Activated CD8-positive, alpha-beta memory T cell treated with anti-CD3 and anti-CD28 coated beads for 24 hours (primary cell): ENCODE results near the gene PEF1.

ENCODE experiments used
- DNase-seq: peaks from one replicate; pipeline ENCODE4 v3.0.0-alpha.2; 2020

PEF1 gene

DNA sequence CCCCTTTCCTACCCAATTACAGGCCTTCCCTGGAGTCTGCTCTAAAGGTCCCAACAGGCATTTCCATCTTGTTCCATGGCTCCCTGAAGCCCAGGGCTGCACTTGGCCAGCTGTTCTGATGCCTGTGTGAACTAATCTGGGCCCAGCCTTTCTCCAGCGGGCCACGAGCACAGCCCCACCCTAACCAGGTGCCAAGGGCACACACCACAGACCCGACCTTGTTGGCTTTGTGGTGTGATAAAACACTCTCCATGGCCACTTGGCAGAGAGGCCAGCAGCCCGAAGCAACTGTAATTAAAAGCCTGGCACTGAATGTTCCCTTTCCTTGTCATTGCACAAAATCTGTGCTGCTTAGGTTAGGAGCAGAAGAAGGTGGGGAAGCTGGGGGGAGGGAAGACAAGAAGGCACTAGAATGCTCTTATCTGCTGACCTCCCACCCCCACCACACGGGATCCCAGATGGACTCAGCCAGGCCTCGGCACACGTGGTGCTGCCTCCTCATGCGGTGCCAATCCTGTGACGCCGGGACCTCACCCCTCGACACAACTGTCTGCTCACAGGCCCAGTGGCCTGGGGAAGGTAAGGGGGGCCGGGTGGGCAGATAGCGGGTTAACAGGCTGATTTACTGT is 17.3 kb downstream of the PEF1 start:
- DNase-seq = no peak

DNA sequence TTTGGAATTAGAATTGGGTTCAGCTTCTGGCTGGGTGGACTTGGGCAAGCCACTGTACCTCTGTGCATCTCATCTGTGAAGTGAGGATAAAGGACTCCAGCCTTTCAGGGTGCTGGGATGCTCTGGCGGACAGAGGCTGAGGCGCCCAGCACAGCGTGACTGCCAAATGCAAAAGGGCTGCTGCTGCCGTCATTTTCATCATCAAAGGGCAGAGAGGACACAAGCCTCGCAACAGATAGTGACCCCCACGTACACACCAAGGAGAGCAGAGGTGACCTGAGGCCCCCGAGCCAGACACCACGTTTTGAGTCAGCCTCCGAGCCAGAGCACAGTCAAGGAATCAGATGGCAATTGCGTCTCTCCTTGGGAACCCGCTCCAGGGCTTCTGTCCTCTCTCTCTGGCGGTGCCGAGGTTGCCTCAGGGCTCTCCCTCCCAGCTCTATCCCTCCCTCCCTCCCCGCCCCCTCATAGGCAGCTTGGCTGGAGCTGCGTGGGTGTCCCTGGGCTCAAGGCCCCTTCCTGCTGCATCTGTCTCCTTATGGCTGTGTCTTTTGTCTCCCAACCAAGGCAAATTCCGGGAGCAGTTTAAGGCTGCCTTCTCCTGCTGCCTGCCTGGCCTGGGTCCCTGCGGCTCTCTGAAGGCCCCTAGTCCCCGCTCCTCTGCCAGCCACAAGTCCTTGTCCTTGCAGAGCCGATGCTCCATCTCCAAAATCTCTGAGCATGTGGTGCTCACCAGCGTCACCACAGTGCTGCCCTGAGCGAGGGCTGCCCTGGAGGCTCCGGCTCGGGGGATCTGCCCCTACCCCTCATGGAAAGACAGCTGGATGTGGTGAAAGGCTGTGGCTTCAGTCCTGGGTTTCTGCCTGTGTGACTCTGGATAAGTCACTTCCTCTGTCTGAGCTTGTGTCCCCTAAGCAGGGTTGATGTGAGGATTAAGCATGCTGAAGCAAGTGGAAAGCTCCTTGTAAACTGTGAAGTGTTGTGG is 18.2 kb downstream of the PEF1 start:
- no peak for DNase-seq

DNA sequence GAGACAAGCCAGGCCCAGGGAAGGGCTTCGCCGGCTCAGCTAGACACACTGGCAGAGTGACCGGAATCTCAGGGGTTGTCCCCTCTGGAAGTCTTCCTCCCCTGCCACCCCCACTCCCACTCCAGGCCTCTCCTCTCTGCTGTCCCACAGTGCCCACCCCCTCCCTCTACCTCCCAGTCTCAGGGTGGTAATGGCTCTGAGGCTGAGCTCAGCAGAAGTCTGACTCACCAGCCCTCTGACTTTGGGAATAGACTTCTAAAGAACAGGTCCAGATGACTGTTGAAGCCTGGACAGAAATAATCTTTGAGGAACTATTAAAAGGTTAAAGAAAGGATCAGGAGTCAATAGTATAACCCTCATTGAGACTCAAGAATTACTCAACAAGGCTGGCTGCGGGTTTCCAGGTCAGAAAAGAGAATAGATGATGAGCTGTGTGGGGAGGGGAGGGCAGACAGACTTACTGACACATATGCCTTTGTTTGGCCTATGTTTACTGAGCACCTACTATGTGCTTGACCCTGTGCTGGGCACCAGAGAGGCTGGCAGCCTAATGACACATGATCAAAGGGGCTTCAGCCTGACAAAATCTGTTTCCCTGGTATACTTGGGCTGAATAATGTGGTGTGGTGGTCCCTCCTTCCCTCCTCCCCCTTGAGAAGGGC is 19.0 kb downstream of the PEF1 start:
- no peak for DNase-seq

DNA sequence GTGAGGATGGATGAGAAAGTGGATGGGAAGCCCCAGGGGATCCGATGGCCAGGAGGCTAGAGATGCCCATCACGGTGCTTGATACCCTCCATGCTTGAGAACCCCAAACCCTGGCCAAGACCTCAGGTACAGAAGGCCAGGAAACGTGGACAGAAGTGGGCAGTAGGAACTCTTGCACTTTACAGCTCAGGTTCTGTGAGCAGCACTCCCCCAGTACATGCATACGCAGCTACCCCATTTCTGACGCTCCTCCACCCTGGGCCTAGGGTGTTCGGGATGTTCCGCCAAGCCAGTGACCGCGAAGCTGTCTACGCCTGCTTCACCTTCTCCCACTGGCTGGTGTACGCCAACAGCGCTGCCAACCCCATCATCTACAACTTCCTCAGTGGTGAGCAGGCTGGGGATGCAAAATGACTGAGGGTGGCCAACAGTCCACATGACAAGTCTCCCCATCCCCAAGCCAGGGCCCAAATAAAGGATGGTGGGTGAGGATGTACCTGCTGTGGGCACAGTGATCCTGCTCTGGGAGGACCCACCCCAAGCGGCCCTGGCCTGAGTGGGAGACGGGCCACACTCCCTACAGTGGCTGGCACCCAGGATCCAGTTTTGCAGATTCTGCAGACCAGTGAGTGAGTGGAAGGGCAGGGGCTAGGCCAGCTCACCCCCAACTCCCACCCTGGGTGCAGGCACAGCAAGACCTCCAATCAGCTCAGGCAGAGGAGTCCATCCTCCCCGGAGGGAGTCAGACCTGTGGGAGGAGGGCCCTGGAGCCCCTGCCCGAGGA is 19.8 kb downstream of the PEF1 start:
- no peak for DNase-seq

DNA sequence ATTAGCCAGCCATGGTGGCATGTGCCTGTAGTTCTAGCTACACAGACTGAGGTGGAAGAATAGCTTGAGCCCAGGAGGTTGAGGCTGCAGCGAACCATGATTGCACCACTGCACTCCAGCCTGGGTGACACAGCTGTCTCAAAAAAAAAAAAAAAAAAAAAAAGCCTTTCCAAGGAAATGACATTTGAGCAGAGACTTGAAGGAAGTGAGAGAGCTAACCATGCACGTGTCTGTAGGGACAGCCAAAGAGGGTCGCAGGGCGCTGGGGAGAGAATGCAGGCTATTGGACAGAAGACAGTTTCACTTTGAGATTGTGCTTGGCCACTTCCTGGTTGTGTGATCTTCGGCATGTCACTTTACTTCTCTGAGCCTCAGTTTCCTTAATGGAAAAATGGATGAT is 20.4 kb downstream of the PEF1 start:
- DNase-seq = no peak

DNA sequence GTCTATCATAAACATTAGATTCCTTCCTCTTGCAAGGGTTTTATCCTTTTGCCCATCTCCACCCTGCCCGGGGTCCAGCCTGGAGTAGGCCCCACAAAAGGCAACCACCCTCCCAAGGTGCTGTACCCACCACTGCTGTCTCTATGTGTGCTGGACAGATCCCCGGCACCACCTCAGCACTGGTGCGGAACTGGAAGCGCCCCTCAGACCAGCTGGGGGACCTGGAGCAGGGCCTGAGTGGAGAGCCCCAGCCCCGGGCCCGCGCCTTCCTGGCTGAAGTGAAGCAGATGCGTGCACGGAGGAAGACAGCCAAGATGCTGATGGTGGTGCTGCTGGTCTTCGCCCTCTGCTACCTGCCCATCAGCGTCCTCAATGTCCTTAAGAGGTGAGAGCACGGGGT is 21.3 kb downstream of the PEF1 start:
- no peak for DNase-seq

DNA sequence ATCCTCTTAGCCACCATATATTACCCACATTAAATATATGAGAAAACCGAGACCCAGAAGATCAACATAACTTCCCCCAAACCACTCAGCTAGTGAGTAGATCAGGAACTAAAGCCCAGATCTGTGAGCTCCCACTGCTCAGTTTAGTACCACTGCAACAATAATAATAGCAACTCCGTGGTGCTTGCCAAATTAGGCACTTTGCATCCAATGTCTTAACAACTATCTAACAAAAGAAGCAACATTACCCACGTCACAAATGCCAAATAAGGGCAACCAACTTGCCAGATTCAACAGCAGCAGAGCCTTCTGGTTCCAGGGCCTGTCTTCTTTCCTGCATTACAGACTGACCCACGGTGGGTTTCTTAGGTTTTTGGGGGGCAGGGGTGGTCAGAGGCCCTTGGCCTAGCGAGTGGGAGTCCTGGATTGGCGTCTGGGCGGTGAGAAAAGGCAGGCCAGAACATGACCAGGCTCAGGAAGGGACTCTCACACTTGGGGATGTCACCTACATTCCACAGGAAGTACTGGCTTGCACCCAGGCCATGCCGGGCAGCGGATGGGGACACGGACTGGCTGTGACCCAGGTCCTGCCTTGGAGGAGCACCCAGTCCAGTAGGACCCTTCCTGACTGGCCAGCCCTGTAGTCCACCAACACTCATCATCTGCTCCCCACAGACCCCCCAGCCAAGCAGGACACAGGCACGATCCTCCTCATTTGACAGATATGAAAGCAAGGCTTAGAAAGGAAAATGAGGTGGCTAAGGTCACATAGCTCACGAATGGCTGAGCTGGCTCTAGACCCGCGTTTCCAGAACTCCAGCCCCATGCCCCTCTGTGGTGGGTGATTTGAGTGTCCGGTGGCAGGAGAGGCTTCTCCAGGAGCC is 22.6 kb downstream of the PEF1 start:
- no peak for DNase-seq

DNA sequence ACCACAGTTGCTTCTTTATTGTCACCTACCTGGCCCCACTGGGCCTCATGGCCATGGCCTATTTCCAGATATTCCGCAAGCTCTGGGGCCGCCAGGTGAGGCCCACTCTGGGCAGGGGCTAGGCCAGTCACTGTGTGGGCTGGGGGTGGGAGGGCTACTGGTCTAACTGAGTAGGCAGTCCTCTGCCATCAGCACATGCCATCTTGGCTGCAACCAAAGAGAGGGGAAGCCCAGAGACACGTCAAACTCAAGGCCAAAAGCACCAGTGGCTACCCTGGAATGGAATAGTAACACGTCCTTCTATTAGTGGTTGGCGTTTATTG is 23.2 kb downstream of the PEF1 start:
- DNase-seq = no peak

DNA sequence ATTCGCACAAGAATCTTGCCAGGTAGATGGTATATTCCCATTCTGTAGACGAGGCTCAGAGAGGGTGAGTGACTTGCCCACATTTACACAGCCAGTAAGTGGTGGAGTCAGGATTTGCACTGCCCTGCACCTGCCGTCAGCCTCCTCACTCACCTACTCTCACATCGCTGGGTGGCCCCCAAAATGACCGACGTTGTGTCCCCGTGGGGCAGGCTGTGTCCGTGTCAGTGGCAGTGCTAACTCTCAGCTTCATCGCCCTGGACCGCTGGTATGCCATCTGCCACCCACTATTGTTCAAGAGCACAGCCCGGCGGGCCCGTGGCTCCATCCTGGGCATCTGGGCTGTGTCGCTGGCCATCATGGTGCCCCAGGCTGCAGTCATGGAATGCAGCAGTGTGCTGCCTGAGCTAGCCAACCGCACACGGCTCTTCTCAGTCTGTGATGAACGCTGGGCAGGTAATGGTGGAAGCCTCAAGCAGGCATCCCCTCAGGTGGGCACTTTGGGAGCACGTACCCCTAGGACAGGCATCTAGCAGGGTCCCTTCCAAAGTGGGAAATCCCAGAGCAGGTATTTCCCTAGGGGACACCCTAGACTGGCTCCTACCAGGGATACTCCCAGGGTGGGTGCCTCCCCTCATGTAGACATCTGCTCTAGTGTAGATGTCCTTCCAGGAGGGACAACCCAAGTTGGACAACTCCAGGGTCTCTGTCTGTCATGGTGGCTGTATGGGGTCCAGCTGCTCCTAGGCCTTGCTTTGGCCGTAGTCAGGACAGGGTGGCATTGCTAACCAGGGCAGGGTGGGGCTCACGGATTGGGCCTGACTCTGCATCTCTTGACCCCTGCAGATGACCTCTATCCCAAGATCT is 23.8 kb downstream of the PEF1 start:
- peak; percentile 47 for DNase-seq

DNA sequence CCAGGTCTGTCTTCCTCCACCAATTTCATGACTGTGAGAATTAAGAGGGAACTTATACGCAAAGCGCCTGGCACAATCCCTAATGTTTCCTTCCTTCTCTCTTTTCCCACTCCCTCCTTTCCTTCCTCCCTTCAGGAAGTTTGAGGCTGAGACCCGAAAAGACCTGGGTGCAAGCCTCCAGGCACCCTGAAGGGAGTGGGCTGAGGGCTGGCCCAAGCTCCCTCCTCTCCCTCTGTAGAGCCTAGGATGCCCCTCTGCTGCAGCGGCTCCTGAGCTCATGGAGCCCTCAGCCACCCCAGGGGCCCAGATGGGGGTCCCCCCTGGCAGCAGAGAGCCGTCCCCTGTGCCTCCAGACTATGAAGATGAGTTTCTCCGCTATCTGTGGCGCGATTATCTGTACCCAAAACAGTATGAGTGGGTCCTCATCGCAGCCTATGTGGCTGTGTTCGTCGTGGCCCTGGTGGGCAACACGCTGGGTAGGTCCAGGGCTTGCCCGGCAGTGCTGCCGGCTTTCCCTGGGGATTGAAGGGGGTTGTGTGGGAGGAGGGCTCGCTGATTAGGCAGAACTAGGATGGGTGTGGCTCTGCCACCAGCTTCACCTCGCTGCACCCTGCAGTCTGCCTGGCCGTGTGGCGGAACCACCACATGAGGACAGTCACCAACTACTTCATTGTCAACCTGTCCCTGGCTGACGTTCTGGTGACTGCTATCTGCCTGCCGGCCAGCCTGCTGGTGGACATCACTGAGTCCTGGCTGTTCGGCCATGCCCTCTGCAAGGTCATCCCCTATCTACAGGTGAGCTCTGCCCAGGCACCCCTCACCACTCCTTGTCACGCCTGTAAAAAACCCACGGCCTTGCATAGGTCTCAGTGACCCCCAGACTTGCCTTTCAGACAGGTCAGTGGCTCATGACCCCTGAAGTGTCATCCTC is 25.5 kb downstream of the PEF1 start:
- DNase-seq = peak; percentile 53

DNA sequence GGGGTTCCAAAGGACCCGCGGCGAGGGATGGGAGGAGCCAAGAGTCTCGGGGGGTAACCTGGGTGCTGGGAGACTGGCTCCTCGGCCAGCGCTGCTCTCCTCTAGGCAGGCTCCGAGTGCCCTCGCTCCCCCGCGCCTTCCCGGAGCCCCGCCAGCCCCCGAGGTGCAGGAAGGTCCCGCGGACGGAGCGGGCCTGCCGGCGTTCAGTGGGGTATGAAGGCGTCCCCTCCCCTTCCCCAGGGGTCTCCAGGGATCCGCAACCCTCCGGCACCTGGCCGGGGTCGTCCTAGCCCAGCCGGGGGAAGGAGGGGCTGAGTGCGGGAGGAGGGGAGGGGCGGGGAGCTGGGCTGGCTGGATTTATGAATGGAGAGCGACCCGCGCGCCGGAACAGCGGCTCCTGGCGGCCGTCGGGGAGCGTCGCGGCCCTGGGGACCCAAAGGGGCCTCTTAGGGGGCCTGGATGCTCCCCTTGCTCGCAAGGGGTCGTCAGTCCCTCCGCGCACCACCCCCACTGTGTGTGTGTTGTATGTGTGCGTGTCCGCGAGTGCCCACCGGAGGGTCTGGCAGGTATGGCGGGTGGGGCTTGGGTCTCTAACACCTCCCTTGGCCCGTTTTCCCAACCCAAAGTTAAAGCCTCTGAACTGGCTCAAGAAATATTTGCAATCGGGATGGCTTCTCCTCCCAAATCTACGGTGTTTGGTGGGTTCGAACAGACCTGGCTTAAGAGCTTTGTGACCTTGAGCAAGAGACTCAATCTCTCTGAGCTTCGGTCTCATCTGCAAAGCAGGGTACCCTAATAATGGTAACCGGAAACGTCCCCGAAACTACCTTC is 26.5 kb downstream of the PEF1 start:
- DNase-seq = peak; percentile 81

DNA sequence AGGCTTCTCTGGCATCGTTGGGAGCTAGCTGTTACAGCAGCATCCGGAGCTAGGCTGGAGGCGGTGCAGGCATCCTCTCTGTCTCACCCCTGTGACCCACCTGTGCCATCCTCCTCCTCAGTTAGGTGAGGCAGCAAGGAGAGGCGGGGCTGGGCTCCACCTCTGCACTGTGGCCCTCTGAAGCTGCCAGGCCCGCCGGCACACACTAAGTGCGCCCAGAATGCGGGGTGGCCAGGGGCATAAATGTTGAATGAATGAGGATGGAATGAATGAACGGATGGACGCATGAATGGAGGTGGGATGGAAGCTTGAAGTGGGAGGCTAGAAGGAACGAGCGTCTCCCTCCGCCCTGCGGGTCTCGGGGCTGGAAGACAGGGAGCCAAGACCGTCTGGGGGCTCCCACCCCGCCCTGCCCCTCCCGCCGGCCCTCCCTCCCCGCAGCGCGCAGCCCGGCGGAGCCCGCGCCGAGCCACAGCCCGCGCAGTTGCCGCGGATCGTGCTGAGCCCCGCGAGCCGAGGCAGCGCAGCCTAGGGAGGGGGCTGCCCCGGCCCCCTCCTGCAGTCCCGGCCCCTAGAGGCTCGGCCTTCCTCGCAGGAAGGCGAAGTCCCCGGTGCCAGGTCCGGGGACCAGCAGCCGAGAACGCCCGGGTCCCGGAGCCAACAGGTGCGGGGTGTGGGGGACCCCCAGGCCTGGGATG is 27.3 kb downstream of the PEF1 start, which contains the start of gene HCRTR1:
HCRTR1 (plus strand) TSS at position 472 of the 698 bp plus-strand sequence. CDS start 1,504 bp downstream, outside the sequence.
- DNase-seq = no peak

DNA sequence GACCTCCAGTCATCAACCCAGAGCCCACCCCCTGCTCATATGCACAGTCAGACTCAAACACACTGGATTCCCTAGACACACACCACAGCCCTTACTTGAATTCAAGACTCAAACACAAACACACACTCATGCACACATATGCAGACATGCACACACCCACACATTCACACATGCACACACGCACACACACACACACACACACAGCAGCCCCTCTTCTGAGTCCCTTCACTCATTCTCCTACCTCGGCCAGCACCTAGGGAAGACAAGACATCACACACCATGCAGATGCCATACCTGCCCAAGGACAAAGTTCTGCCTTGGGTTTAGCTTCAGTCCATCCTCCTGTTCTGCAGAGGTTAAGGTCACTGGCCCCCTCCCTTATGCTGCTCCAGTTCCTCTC is 28.7 kb downstream of the PEF1 start:
- DNase-seq = no peak

DNA sequence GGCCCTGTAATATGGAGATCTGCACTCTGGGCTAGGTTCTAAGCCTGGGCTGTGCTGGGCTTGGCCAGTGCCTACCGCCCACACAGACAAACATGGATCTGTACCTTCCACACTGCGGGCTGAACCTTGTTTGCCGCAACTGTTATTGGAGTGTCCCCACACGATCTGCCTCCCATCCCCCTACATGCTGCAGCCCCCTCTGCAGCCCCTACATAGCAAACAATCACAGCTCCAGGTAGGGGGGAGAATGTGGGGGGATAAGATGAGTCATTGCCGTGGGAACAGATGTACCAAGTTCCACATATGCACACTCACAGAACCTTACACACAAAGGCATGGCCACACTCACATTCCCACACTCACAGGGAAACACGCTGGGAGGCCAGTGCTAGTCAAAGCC is 29.3 kb downstream of the PEF1 start:
- DNase-seq = no peak

DNA sequence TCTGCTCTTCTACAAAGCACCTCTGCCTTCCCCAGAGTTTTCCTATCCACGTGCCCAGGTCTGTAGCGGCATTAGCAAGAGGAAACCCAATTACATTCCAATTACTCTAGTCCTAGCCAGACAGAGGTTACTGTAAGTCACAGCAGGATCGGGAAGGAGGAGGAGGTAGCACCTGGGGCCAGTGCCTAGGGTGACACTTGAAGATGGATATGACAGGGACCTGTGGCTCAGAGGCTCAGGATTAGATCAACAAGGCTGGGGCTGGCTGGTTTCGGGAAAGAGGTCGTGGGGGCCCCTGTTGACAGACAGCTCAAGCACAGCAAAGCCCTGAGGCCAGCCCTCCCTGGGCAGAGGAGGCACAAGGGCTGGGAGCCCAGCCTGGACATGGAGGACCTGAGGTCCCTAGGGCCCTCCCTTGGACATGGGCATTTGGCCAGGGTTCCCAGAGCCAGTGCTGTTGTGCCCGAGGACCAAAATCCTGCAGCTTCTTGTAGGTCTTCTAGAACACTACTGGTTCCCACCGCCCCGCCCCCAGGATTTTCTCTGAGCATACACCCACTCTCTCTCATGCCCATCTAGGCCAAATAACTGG is 30.2 kb downstream of the PEF1 start:
- peak; percentile 53 for DNase-seq

DNA sequence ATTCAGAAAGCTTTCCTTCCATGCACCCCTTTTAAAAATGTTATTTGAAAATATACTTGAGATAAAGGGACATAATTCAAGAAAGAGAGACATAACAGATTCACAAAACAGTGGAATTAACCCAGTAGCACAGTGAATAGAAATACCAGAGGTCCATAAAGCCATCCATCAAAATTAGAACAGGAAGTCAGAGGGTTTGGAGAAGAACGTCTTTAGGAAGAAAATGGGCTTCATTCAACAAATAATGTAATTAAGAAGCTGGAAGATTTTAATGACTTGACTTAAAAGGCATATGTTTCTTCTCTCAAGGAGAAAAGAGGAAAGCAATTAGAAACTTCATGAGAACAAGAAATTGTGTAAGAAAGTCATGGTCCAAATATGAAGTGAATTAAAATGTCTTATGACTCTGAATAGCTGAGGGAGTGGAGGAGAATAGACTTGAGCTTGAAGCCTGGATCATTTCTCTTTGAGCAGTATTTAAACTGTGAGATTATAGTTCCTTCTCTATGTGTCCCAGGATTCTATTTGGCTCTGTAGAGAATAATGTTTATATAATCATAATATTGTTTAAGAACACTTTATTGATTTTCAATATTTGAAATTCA is 35.1 kb downstream of the PEF1 start:
- no peak for DNase-seq

DNA sequence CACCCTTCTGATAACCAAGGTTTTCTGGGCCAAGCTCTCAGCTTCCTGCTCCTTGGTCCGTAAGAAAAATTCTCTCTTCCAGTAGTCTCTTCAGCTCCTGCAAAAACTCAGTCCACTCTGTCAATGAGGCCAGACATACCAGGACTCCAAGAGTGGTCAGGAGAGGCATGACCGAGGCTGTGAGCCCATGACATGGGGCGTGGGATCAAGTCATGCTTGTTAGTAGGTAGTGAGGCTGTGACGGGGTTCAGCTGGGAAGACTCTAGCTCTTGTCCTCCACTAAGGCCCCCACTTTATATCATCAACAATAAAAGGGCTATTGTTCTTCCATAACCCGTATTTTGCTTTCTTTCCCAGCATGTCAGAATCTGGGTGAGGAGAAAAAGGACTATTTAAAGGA is 37.3 kb downstream of the PEF1 start:
- no peak for DNase-seq
